HL-60 (cell line): ENCODE measurements around the gene ARHGEF17.

Experiments used
- DNase-seq, 2 experiments: peaks; one replicate each; pipeline ENCODE4 v3.0.0-alpha.2; 2010 to 2020; ENCODE audit warnings: low read depth in 1 of 2, low spot score in 1 of 2
- H3K27ac ChIP-seq: fragments of 250-450 bp; sonication (Bioruptor Pico); replicated peaks from 2 replicates; pipeline ENCODE4 v1.5.1; 2020; ENCODE audit warnings: mild to moderate bottlenecking, moderate library complexity
- H3K27me3 ChIP-seq: fragments of 250-450 bp; sonication (Bioruptor Pico); 2 replicates; pipeline ENCODE4 v1.5.1; 2021; ENCODE audit warnings: mild to moderate bottlenecking, moderate library complexity; ENCODE audit not compliant: insufficient read depth, poor library complexity, severe bottlenecking
- H3K4me3 ChIP-seq: replicated peaks from 2 replicates; pipeline ENCODE4 v1.5.1; 2011; ENCODE audit warnings: mild to moderate bottlenecking, control low read depth, low read length; ENCODE audit not compliant: insufficient read depth
- CTCF ChIP-seq: IDR thresholded peaks from one replicate; pipeline ENCODE4 v1.5.1; 2011; ENCODE audit warnings: low read length, control low read depth, inconsistent platforms; ENCODE audit not compliant: insufficient read depth
- GABPA ChIP-seq: IDR thresholded peaks from 2 replicates; pipeline ENCODE4 v1.6.1; 2012; ENCODE audit warnings: low read depth
- POLR2AphosphoS5 ChIP-seq: IDR thresholded peaks from 2 replicates; pipeline ENCODE4 v1.6.1; 2012; ENCODE audit warnings: low read depth
- REST ChIP-seq: IDR thresholded peaks from 2 replicates; pipeline ENCODE4 v1.6.1; 2012; ENCODE audit warnings: low read depth; ENCODE audit not compliant: insufficient replicate concordance
- SPI1 ChIP-seq: IDR thresholded peaks from 2 replicates; pipeline ENCODE4 v1.6.1; 2012; ENCODE audit warnings: low read depth, mild to moderate bottlenecking, borderline replicate concordance

Gene ARHGEF17

DNA sequence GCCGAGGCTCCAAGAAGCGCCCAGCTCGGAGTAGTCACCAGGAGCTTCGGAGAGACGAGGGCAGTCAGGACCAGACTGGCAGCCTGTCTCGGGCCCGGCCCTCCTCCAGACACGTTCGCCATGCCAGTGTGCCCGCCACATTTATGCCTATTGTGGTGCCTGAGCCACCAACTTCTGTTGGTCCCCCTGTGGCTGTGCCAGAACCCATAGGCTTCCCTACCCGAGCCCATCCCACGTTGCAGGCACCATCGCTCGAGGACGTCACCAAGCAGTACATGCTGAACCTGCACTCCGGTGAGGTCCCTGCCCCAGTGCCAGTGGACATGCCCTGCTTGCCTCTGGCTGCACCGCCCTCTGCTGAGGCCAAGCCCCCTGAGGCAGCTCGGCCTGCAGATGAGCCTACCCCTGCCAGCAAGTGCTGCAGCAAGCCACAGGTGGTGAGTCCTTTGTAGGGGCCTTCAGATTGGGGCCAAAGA is 3.4 kb downstream of the ARHGEF17 start:
- Histone ChIP-seq H3K4me3 (no peak overlapping the region), H3K27ac (no peak overlapping the region), H3K27me3 (no peaks in the 10 kb centered on the region)
- TF ChIP-seq CTCF (no peak), SPI1 (no peak), REST (no peak), GABPA (no peak), POLR2AphosphoS5 (no peak)
- no peak for DNase-seq

DNA sequence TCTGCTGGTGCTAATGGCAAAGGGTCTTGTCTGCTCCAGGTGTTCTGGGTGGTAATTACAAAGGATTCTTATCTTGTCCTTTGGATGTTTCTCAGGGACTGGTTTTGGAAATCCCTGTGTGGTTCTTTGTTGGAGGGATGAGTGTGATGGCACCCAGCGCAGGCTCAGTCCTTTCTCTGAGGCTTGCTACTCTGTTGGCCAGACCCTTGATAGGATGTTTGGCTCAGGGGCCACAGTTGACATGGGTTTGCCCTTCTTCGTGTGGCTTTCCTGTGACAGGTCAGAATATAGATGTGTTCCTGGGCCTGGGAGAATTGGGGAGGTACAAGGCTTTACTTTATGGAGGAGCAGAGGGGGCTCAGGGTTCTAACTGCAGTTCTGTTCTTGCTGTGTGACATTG is 4.0 kb downstream of the ARHGEF17 start:
- TF ChIP-seq CTCF (no peak), REST (no peak), SPI1 (no peak), POLR2AphosphoS5 (no peak), GABPA (no peak)
- no peak for DNase-seq
- Histone ChIP-seq H3K4me3 (no peak overlapping the region), H3K27ac (no peak overlapping the region), H3K27me3 (no peaks in the 10 kb centered on the region)

GRCh38 chr11:73312851-73313327 is 4.8 kb downstream of the ARHGEF17 start:
- no peak for DNase-seq
- TF ChIP-seq CTCF, result no peak
- TF ChIP-seq GABPA, result no peak
- TF ChIP-seq REST, result no peak
- TF ChIP-seq SPI1, result no peak
- TF ChIP-seq POLR2AphosphoS5, result no peak
- H3K27me3 ChIP-seq, result no peaks in the 10 kb centered on the region
- H3K27ac ChIP-seq, result no peak overlapping the region
- H3K4me3 ChIP-seq, result no peak overlapping the region
